SU-DHL-6 (cell line): ENCODE measurements around the gene AKT1S1.

Source experiments
- H2AFZ ChIP-seq: fragments of 200-600 bp; sonication (generic); 2 replicates; pipeline ENCODE4 v1.6.1; 2014; ENCODE audit warnings: low read depth, mild to moderate bottlenecking, moderate library complexity, mixed read lengths, antibody characterized with exemption, low read length; ENCODE audit not compliant: severe bottlenecking
- H3F3A ChIP-seq: fragments of 200-600 bp; shearing (Covaris generic); 2 replicates; pipeline ENCODE4 v1.6.0; 2016; ENCODE audit warnings: antibody characterized with exemption, mild to moderate bottlenecking; ENCODE audit not compliant: insufficient read depth
- H3K27ac ChIP-seq: fragments of 200-600 bp; sonication (generic); 2 replicates; pipeline ENCODE4 v1.5.1; 2016; ENCODE audit warnings: low read depth, mild to moderate bottlenecking, low read length, moderate library complexity, mixed read lengths
- H3K27me3 ChIP-seq: fragments of 200-600 bp; sonication (generic), shearing (Covaris generic); 2 replicates; pipeline ENCODE4 v1.6.0; 2014; ENCODE audit warnings: mild to moderate bottlenecking, low read length
- H3K36me3 ChIP-seq: fragments of 200-600 bp; sonication (generic); 2 replicates; pipeline ENCODE4 v1.6.1; 2014; ENCODE audit warnings: mild to moderate bottlenecking, low read length, mixed read lengths
- H3K4me2 ChIP-seq: fragments of 300-600, 200-600 bp; shearing (Covaris generic), sonication (generic); 2 replicates; pipeline ENCODE4 v1.6.0; 2014; ENCODE audit warnings: low read length, low read depth, mild to moderate bottlenecking; ENCODE audit not compliant: poor library complexity, severe bottlenecking
- H3K4me3 ChIP-seq: fragments of 200-600 bp; sonication (generic); 2 replicates; pipeline ENCODE4 v1.5.1; 2014; ENCODE audit warnings: antibody characterized with exemption, low read length, mild to moderate bottlenecking, mixed read lengths; ENCODE audit not compliant: insufficient read depth, poor library complexity, severe bottlenecking
- H3K79me2 ChIP-seq: fragments of 200-600 bp; sonication (generic); 2 replicates; pipeline ENCODE4 v1.6.1; 2014; ENCODE audit warnings: mild to moderate bottlenecking, low read length, moderate library complexity; ENCODE audit not compliant: insufficient read depth
- H3K9ac ChIP-seq: fragments of 200-600 bp; sonication (generic); 2 replicates; pipeline ENCODE4 v1.7.0; 2014; ENCODE audit warnings: mild to moderate bottlenecking, low read length
- H3K9me2 ChIP-seq: fragments of 200-600 bp; sonication (generic); replicated peaks from 2 replicates; pipeline ENCODE4 v1.6.1; 2014; ENCODE audit warnings: low read length; ENCODE audit not compliant: insufficient read depth
- H3K9me3 ChIP-seq: fragments of 200-600 bp; sonication (generic); 2 replicates; pipeline ENCODE4 v1.6.1; 2014; ENCODE audit warnings: low read length, mixed read lengths; ENCODE audit not compliant: insufficient read depth
- H4K20me1 ChIP-seq: fragments of 200-600 bp; sonication (generic); 2 replicates; pipeline ENCODE4 v1.6.1; 2014; ENCODE audit warnings: low read depth, mild to moderate bottlenecking, antibody characterized with exemption, low read length, moderate library complexity, mixed read lengths
- CTCF ChIP-seq: fragments of 200-600 bp; sonication (generic); IDR thresholded peaks from one replicate; pipeline ENCODE4 v1.5.1; 2017; ENCODE audit warnings: antibody characterized with exemption, mild to moderate bottlenecking, low read length, moderate library complexity; ENCODE audit not compliant: insufficient read depth, poor library complexity, severe bottlenecking
- EZH2phosphoT487 ChIP-seq: fragments of 200-600 bp; sonication (generic), shearing (Covaris generic); conservative IDR thresholded peaks from 2 replicates; pipeline ENCODE4 v1.6.1; 2018; ENCODE audit warnings: mild to moderate bottlenecking, antibody characterized with exemption, low read length, moderate library complexity, mixed read lengths

The AKT1S1 gene

GRCh38 chr19:49843265-49843664, 33.9 kb downstream of the AKT1S1 start:
- Histone ChIP-seq H3K79me2 (no peaks in the 10 kb centered on the region), H3K4me3 (no peak overlapping the region), H3K9me3 (no peaks in the 10 kb centered on the region), H3K27ac (peak overlapping the region; percentile 55; the same call in 1 of the 2 replicates), H3K9ac (no peak overlapping the region), H2AFZ (no peak overlapping the region), H3F3A (peaks cover 9% of the 10 kb centered on the region; the same call in 1 of the 2 replicates), H3K4me2 (peak overlapping the region; percentile 33), H4K20me1 (no peaks in the 10 kb centered on the region), H3K27me3 (no peaks in the 10 kb centered on the region), H3K36me3 (0 out of 2 replicates have a peak, but pooled peaks cover 3% of the 10 kb centered on the region), H3K9me2 (no peaks in the 10 kb centered on the region)
- TF ChIP-seq EZH2phosphoT487 (no peak), CTCF (no peak)

- Histone ChIP-seq H3F3A (peaks cover 9% of the 10 kb centered on the region; the same call in 1 of the 2 replicates), H3K27me3 (no peaks in the 10 kb centered on the region), H3K9ac (no peak overlapping the region), H3K79me2 (no peaks in the 10 kb centered on the region), H3K9me3 (no peaks in the 10 kb centered on the region), H2AFZ (no peak overlapping the region), H3K9me2 (no peaks in the 10 kb centered on the region), H3K27ac (no peak overlapping the region), H3K4me3 (no peak overlapping the region), H3K4me2 (no peak overlapping the region), H4K20me1 (no peaks in the 10 kb centered on the region), H3K36me3 (0 out of 2 replicates have a peak, but pooled peaks cover 3% of the 10 kb centered on the region)
- TF ChIP-seq EZH2phosphoT487 (no peak), CTCF (no peak)
These were observed 36.4 kb downstream of the AKT1S1 start for GRCh38 chr19:49840736-49841249.

DNA sequence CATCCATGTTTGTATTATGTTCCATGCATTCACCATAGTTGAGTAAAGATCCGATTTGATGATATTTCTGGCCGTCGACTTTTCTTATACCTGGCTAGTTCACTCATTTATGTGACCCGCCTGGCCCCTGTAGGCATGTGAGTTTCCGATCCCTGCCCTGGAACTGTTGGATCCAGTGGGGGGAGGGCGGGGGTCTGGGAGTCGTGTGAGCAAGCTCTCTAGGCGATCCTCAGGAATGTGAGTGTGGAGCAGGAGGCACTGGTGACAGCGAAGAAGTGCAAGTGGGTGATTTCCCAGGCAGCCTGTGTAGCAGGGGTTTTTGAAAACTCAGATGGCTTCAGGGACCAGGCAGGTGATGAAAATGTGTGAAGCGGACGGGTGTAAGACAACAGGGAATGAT, 36.8 kb downstream of the AKT1S1 start:
- Histone ChIP-seq H3F3A (peaks cover 9% of the 10 kb centered on the region; the same call in 1 of the 2 replicates), H3K27ac (no peak overlapping the region), H3K36me3 (0 out of 2 replicates have a peak, but pooled peaks cover 3% of the 10 kb centered on the region), H3K4me3 (no peak overlapping the region), H3K9me2 (no peaks in the 10 kb centered on the region), H3K4me2 (no peak overlapping the region), H3K9me3 (no peaks in the 10 kb centered on the region), H3K27me3 (no peaks in the 10 kb centered on the region), H3K9ac (no peak overlapping the region), H4K20me1 (no peaks in the 10 kb centered on the region), H2AFZ (no peak overlapping the region), H3K79me2 (no peaks in the 10 kb centered on the region)
- no peak for TF ChIP-seq CTCF
- no peak for TF ChIP-seq EZH2phosphoT487
